ENCODE measurements around the gene RAI1. TPM values are rescaled to one million over a fixed set of nuclear protein-coding genes. Genes with fewer than 3 reads are reported as not detected.

The RAI1 gene
- total and polyA plus RNA-seq, 2 of the 13 experiments (the other 11 are each of a cell fraction or from before 2014, with no cell fraction given), result 3.4 to 5.2 TPM

DNA sequence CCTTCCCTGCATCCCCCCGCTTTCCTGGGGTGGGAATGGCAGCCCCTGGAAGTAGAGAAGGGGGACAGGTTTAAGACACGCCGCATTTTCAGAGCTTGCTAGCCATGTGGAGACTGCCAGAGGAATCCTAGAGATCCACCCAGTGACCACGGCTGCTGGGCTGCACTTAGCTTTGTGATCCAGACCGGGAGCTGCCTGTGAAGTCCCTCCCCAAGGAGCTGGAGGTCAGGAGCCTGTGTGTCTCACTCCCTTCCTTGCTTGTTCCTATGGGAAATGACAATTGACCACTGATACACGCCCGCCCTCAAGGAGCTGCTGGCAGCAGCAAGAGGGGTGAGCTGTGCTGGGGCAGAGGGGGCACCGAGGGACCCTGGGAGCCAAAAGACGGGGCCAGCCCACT, 81.9 kb downstream of the RAI1 start:
- intact Hi-C loops (cut with micrococcal nuclease; ENCODE audit: unreplicated experiment), result no loop called here
- peaks cover 4% of the 10 kb centered on the region for H3K79me2 ChIP-seq (ENCODE audit: insufficient read depth, low read length)
- no peaks in the 10 kb centered on the region for H3K9me3 ChIP-seq (ENCODE audit: low read length)
- ChIA-PET CTCF (ENCODE audit: low intra/inter-chr PET ratio, low total read pairs) (no interaction called here), POLR2A (no interaction called here)
- ATAC-seq (no peak), DNase-seq (ENCODE audit: low spot score) (no peak), FAIRE-seq (no peak)
- H3K9ac ChIP-seq (ENCODE audit: insufficient read depth, low read depth, low read length), result no peak overlapping the region
- no peak overlapping the region for H3K4me2 ChIP-seq (ENCODE audit: low read depth, low read length)
- H2AFZ ChIP-seq (ENCODE audit: low read length), result no peak overlapping the region
- H3K4me1 ChIP-seq (ENCODE audit: insufficient read depth, low read length), result peaks cover 28% of the 10 kb centered on the region
- BruUV-seq (replicated peaks), result no TSS peak
- no peaks in the 10 kb centered on the region for H3K27me3 ChIP-seq (ENCODE audit: control insufficient read depth in 1 of 2, insufficient read depth in 2 of 2, low read length in 2 of 2)
- peaks cover 0 to 24% of the 10 kb centered on the region in 2 experiments; a peak in 3 of 5 replicates for H3K36me3 ChIP-seq (replicated peaks in 1 of 2; ENCODE audit: control insufficient read depth in 1 of 2, insufficient read depth in 2 of 2, low read length in 2 of 2)
- in situ Hi-C loops (cut with HindIII; ENCODE audit: extremely low pct_ligation_motif_present, low pct_unique_long_range_greater_than_20kb), result no loop called here
- H3K4me3 ChIP-seq (replicated peaks in 1 of 3; ENCODE audit: insufficient read depth in 1 of 3, low read depth in 2 of 3, low read length in 3 of 3), result no peak overlapping the region
- no peak for TF ChIP-seq ZNF670 (CRISPR knock-in tag; IDR thresholded peaks at IDR 0.05; ENCODE audit: borderline replicate concordance)
- TF ChIP-seq EZH2 (conservative IDR thresholded peaks at IDR 0.05; ENCODE audit: low read depth, low read length), result no peak
- TF ChIP-seq PHF20 (CRISPR knock-in tag; IDR thresholded peaks at IDR 0.05), result no peak
- TF ChIP-seq, protein P1, sequence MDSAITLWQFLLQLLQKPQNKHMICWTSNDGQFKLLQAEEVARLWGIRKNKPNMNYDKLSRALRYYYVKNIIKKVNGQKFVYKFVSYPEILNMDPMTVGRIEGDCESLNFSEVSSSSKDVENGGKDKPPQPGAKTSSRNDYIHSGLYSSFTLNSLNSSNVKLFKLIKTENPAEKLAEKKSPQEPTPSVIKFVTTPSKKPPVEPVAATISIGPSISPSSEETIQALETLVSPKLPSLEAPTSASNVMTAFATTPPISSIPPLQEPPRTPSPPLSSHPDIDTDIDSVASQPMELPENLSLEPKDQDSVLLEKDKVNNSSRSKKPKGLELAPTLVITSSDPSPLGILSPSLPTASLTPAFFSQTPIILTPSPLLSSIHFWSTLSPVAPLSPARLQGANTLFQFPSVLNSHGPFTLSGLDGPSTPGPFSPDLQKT (CRISPR knock-in tag; IDR thresholded peaks at IDR 0.05; ENCODE audit: borderline replicate concordance), result no peak
- no peak for TF ChIP-seq ZNF713 (CRISPR knock-in tag; IDR thresholded peaks at IDR 0.05)
- no peak for TF ChIP-seq ZBTB3 (CRISPR knock-in tag; IDR thresholded peaks at IDR 0.05; ENCODE audit: borderline replicate concordance, low read depth)
- TF ChIP-seq ZNF235 (CRISPR knock-in tag; IDR thresholded peaks at IDR 0.05; ENCODE audit: borderline replicate concordance), result no peak
- TF ChIP-seq ZNF383 (CRISPR knock-in tag; IDR thresholded peaks at IDR 0.05; ENCODE audit: borderline replicate concordance), result no peak
- TF ChIP-seq, protein P2, sequence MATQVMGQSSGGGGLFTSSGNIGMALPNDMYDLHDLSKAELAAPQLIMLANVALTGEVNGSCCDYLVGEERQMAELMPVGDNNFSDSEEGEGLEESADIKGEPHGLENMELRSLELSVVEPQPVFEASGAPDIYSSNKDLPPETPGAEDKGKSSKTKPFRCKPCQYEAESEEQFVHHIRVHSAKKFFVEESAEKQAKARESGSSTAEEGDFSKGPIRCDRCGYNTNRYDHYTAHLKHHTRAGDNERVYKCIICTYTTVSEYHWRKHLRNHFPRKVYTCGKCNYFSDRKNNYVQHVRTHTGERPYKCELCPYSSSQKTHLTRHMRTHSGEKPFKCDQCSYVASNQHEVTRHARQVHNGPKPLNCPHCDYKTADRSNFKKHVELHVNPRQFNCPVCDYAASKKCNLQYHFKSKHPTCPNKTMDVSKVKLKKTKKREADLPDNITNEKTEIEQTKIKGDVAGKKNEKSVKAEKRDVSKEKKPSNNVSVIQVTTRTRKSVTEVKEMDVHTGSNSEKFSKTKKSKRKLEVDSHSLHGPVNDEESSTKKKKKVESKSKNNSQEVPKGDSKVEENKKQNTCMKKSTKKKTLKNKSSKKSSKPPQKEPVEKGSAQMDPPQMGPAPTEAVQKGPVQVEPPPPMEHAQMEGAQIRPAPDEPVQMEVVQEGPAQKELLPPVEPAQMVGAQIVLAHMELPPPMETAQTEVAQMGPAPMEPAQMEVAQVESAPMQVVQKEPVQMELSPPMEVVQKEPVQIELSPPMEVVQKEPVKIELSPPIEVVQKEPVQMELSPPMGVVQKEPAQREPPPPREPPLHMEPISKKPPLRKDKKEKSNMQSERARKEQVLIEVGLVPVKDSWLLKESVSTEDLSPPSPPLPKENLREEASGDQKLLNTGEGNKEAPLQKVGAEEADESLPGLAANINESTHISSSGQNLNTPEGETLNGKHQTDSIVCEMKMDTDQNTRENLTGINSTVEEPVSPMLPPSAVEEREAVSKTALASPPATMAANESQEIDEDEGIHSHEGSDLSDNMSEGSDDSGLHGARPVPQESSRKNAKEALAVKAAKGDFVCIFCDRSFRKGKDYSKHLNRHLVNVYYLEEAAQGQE (IDR thresholded peaks at IDR 0.05; ENCODE audit: borderline replicate concordance in 1 of 2, low read depth in 1 of 2, low read length in 2 of 2), result no peak
- no peak for TF ChIP-seq KLF16 (CRISPR knock-in tag; IDR thresholded peaks at IDR 0.05)
- no peak for TF ChIP-seq PRPF4 (IDR thresholded peaks at IDR 0.05; ENCODE audit: low read depth, low read length, poor library complexity, severe bottlenecking)
- no peak for TF ChIP-seq ZNF468 (CRISPR knock-in tag; IDR thresholded peaks at IDR 0.05)
- TF ChIP-seq TARDBP (CRISPR knock-in tag; IDR thresholded peaks at IDR 0.05), result no peak
- TF ChIP-seq, protein P3, sequence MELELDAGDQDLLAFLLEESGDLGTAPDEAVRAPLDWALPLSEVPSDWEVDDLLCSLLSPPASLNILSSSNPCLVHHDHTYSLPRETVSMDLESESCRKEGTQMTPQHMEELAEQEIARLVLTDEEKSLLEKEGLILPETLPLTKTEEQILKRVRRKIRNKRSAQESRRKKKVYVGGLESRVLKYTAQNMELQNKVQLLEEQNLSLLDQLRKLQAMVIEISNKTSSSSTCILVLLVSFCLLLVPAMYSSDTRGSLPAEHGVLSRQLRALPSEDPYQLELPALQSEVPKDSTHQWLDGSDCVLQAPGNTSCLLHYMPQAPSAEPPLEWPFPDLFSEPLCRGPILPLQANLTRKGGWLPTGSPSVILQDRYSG (CRISPR knock-in tag; IDR thresholded peaks at IDR 0.05), result no peak
- TF ChIP-seq ELF4 (CRISPR knock-in tag; IDR thresholded peaks at IDR 0.05; ENCODE audit: borderline replicate concordance), result no peak
- TF ChIP-seq TOPORS (CRISPR knock-in tag; IDR thresholded peaks at IDR 0.05), result no peak
- over 99% methylated on average over 9 of the region's 9 CpGs for WGBS (ENCODE audit: low lambda C conversion rate)
- peaks cover 8% of the 10 kb centered on the region; the same call in 1 of the 2 replicates for H4K20me1 ChIP-seq (ENCODE audit: insufficient read depth, low read length)
- no peak overlapping the region for H3K27ac ChIP-seq (ENCODE audit: extremely low read length, insufficient read depth, low read length)

Data from HepG2 (cell line).